ENCODE results near the gene DYRK3. TPM values are rescaled to one million over a fixed set of nuclear protein-coding genes. Genes with fewer than 3 reads are reported as not detected.

Gene DYRK3
- total and polyA plus RNA-seq, 10 of the 15 experiments (the other 5 are each of a cell fraction or from before 2014, with no cell fraction given): 1.6 to 12.9 (median 10.3) TPM

GRCh38 chr1:206656936-206657335 is 21.6 kb downstream of the DYRK3 start:
- Histone ChIP-seq H2AFZ (ENCODE audit: control insufficient read depth, low read depth, low read length) (no peak overlapping the region), H3K9me3 (replicated peaks; ENCODE audit: control insufficient read depth, insufficient read depth, low read length) (no peaks in the 10 kb centered on the region), H3K36me3 (ENCODE audit: control insufficient read depth in 2 of 2, insufficient read depth in 2 of 2, low read length in 1 of 2) (no peaks in the 10 kb centered on the region; a peak in 1 of 4 replicates), H3K9ac (ENCODE audit: control insufficient read depth, insufficient read depth, low read length) (no peak overlapping the region), H4K20me1 (ENCODE audit: control insufficient read depth, insufficient read depth) (no peaks in the 10 kb centered on the region), H3K27me3 (replicated peaks in 1 of 2; ENCODE audit: control insufficient read depth in 2 of 2, insufficient read depth in 2 of 2, low read length in 1 of 2) (no peaks in the 10 kb centered on the region), H3K4me2 (ENCODE audit: control insufficient read depth, insufficient read depth) (no peak overlapping the region), H3K4me3 (no peak overlapping the region), H3K4me1 (ENCODE audit: control insufficient read depth, insufficient read depth, low read length) (peaks cover 6% of the 10 kb centered on the region), H3K79me2 (ENCODE audit: control insufficient read depth, insufficient read depth, low read length) (no peaks in the 10 kb centered on the region), H3K27ac (ENCODE audit: control insufficient read depth, insufficient read depth) (no peak overlapping the region)
- RAD21 ChIA-PET (ENCODE audit: unreplicated experiment): interaction anchor here (0.7 to 5.3 kb wide), 3 partner anchors 18 to 51 kb away, joined by 3 to 42 read pairs (median 4); partner anchors contain the start of gene DYRK3
- intact Hi-C loops (cut with micrococcal nuclease; ENCODE audit: unreplicated experiment): no loop called here
- SMC1A ChIA-PET (ENCODE audit: uncharacterized antibody, unreplicated experiment): interaction anchor here (1.2 to 14.7 kb wide), 6 partner anchors 10 to 326 kb away, joined by 4 to 301 read pairs (median 14); partner anchors contain the start of gene DYRK3
- TF ChIP-seq ZNF217 (IDR thresholded peaks at IDR 0.05) (no peak), BCL3 (IDR thresholded peaks at IDR 0.05; ENCODE audit: borderline replicate concordance, insufficient read depth, low read depth, low read length, poor library complexity, severe bottlenecking) (no peak), MYB (IDR thresholded peaks at IDR 0.05; ENCODE audit: borderline replicate concordance, low read depth, low read length) (no peak)
- 79% methylated on average over 3 of the region's 3 CpGs for WGBS (ENCODE audit: insufficient coverage, insufficient replicate concordance, low lambda C conversion rate, missing lambda C conversion rate)
- no peak for ATAC-seq
- in situ Hi-C loops (cut with MboI): no loop called here
- DNase-seq (ENCODE audit: low read depth, low spot score): no peak
- BruUV-seq (replicated peaks): no TSS peak
- no peak for FAIRE-seq
- CTCF ChIA-PET: interaction anchor here (1.0 to 28.3 kb wide), 14 partner anchors 9 to 325 kb away, joined by 3 to 1150 read pairs (median 19); partner anchors contain the start of genes DYRK3 and EIF2D
- POLR2A ChIA-PET: interaction anchor here (0.6 to 0.9 kb wide), 3 partner anchors 13 to 22 kb away, joined by 3 to 4 read pairs (median 3); partner anchors contain the start of gene DYRK3

- Histone ChIP-seq H3K27ac (ENCODE audit: control insufficient read depth, insufficient read depth) (no peak overlapping the region), H3K4me2 (ENCODE audit: control insufficient read depth, insufficient read depth) (peak overlapping the region; percentile 58), H3K4me3 (no peak overlapping the region), H4K20me1 (ENCODE audit: control insufficient read depth, insufficient read depth) (no peaks in the 10 kb centered on the region), H3K9me3 (replicated peaks; ENCODE audit: control insufficient read depth, insufficient read depth, low read length) (no peaks in the 10 kb centered on the region), H2AFZ (ENCODE audit: control insufficient read depth, low read depth, low read length) (no peak overlapping the region; the same call in 1 of the 2 replicates), H3K9ac (ENCODE audit: control insufficient read depth, insufficient read depth, low read length) (no peak overlapping the region), H3K27me3 (replicated peaks in 1 of 2; ENCODE audit: control insufficient read depth in 2 of 2, insufficient read depth in 2 of 2, low read length in 1 of 2) (no peaks in the 10 kb centered on the region), H3K36me3 (ENCODE audit: control insufficient read depth in 2 of 2, insufficient read depth in 2 of 2, low read length in 1 of 2) (no peaks in the 10 kb centered on the region), H3K79me2 (ENCODE audit: control insufficient read depth, insufficient read depth, low read length) (no peaks in the 10 kb centered on the region), H3K4me1 (ENCODE audit: control insufficient read depth, insufficient read depth, low read length) (peaks cover 6% of the 10 kb centered on the region)
- intact Hi-C loops (cut with micrococcal nuclease; ENCODE audit: unreplicated experiment): no loop called here
- ATAC-seq (no peak), DNase-seq (ENCODE audit: low read depth, low spot score) (no peak), FAIRE-seq (no peak)
- RAD21 ChIA-PET (ENCODE audit: unreplicated experiment): interaction anchor here (0.7 to 5.3 kb wide), 15 partner anchors 10 to 152 kb away, joined by 3 to 42 read pairs (median 4); partner anchors contain the start of genes DYRK3 and MAPKAPK2
- WGBS (ENCODE audit: insufficient coverage, insufficient replicate concordance, low lambda C conversion rate, missing lambda C conversion rate): 22% methylated on average over 6 of the region's 6 CpGs
- in situ Hi-C loops (cut with MboI): no loop called here
- POLR2A ChIA-PET: interaction anchor here (0.8 to 1.7 kb wide), 4 partner anchors 10 to 162 kb away, joined by 3 to 4 read pairs (median 4); no protein-coding TSS in a partner anchor
- CTCF ChIA-PET: interaction anchor here (0.6 to 28.3 kb wide), 36 partner anchors 10 to 334 kb away, joined by 3 to 1150 read pairs (median 4); partner anchors contain the start of genes DYRK3, EIF2D, MAPKAPK2 and RASSF5
- SMC1A ChIA-PET (ENCODE audit: uncharacterized antibody, unreplicated experiment): interaction anchor here (0.8 to 14.7 kb wide), 12 partner anchors 10 to 325 kb away, joined by 3 to 301 read pairs (median 4); partner anchors contain the start of genes DYRK3 and IKBKE
- no TSS peak for BruUV-seq (replicated peaks)
- TF ChIP-seq JUNB (IDR thresholded peaks at IDR 0.05) (no peak), NR2C2 (IDR thresholded peaks at IDR 0.05; ENCODE audit: borderline replicate concordance, control insufficient read depth, insufficient read length, low read depth) (no peak), CHD1 (IDR thresholded peaks at IDR 0.05; ENCODE audit: low read depth, low read length) (no peak), RUNX3 (IDR thresholded peaks at IDR 0.05; ENCODE audit: low read length) (no peak), POU2F2 (IDR thresholded peaks at IDR 0.05; ENCODE audit: borderline replicate concordance, low read depth, low read length) (no peak), STAT1 (conservative IDR thresholded peaks at IDR 0.05) (no peak), PML (IDR thresholded peaks at IDR 0.05; ENCODE audit: low read length) (no peak), LARP7 (IDR thresholded peaks at IDR 0.05) (no peak), SPI1 (IDR thresholded peaks at IDR 0.05; ENCODE audit: borderline replicate concordance, insufficient read depth, low read depth, low read length) (no peak), USF1 (IDR thresholded peaks at IDR 0.05; ENCODE audit: borderline replicate concordance, extremely low read length, insufficient read depth, low read depth, low read length) (no peak), E2F4 (IDR thresholded peaks at IDR 0.05; ENCODE audit: low read depth, low read length) (no peak)
Measured at GRCh38 chr1:206657751-206658150, 22.4 kb downstream of the DYRK3 start.
